Transverse colon (tissue), 4 donors: ENCODE measurements around the gene PACS1. TPM values are rescaled to one million over a fixed set of nuclear protein-coding genes. Genes with fewer than 3 reads are reported as not detected.

Experiments
- DNase-seq: peaks from one replicate; pipeline ENCODE4 v3.0.0-alpha.2; 2019
- H3K27ac ChIP-seq, 4 donors: fragments of 200-600 bp; sonication (generic); 2 replicates each; pipeline ENCODE4 v1.5.1; 2016 to 2018; ENCODE audit warnings: inconsistent platforms in 4 of 4
- H3K27me3 ChIP-seq: fragments of 200-600 bp; sonication (generic); 2 replicates; pipeline ENCODE4 v1.5.1; 2017; ENCODE audit warnings: inconsistent platforms
- H3K36me3 ChIP-seq, 4 donors: fragments of 200-600 bp; sonication (generic); 2 replicates each; pipeline ENCODE4 v1.5.1; 2017 to 2019; ENCODE audit warnings: inconsistent platforms in 4 of 4
- H3K4me1 ChIP-seq, 4 donors: fragments of 200-600 bp; sonication (generic); 2 replicates each; pipeline ENCODE4 v1.5.1; 2017 to 2020; ENCODE audit warnings: inconsistent platforms in 4 of 4
- H3K4me3 ChIP-seq, 4 donors: fragments of 200-600 bp; sonication (generic); 1 replicate in 1 of 4; 2 replicates in 3 of 4; pipeline versions ENCODE4 v1.5.1 to v1.6.1; 2017 to 2019; ENCODE audit warnings: inconsistent platforms in 4 of 4
- H3K9me3 ChIP-seq, 2 donors: fragments of 200-600 bp; sonication (generic); 2 replicates each; pipeline ENCODE4 v1.5.1; 2017 to 2019; ENCODE audit warnings: inconsistent platforms in 2 of 2
- CTCF ChIP-seq, 5 experiments: fragments of 200-600 bp in 3 of 5; fragments of 450-650 bp in 2 of 5; sonication (generic) in 3 of 5; IDR thresholded peaks; 1 replicate in 2 of 5; 2 replicates in 3 of 5; pipeline ENCODE4 v1.5.1; 2016 to 2017; ENCODE audit warnings: antibody characterized with exemption in 5 of 5, inconsistent platforms in 3 of 5, mild to moderate bottlenecking in 2 of 5, moderate library complexity in 1 of 5
- EP300 ChIP-seq: sonication (generic); formaldehyde crosslinking; IDR thresholded peaks from one replicate; pipeline ENCODE4 v1.6.1; 2017; ENCODE audit warnings: antibody characterized with exemption, low read depth
- POLR2A ChIP-seq: fragments of 450-650 bp; IDR thresholded peaks from one replicate; pipeline ENCODE4 v1.6.1; 2016; ENCODE audit warnings: antibody characterized with exemption, mild to moderate bottlenecking, moderate library complexity
- POLR2AphosphoS5 ChIP-seq, 3 donors: sonication (generic); formaldehyde crosslinking; IDR thresholded peaks; one replicate each; pipeline ENCODE4 v1.6.1; 2016; ENCODE audit warnings: antibody characterized with exemption in 3 of 3
- WGBS, 2 donors: methylation state at CpG; one replicate each; pipeline ENCODE4 v1.1.5; 2018; ENCODE audit warnings: low coverage in 1 of 2; 5-methylcytosine and 5-hydroxymethylcytosine counted together
- in situ Hi-C, 4 donors: fragments of 200-750 bp; cut with MboI; loops; one replicate each; pipeline versions ENCODE4 v1.15.0 to v1.15.1; 2017; ENCODE audit warnings: low sequenced_read_pairs in 3 of 4, low pct_ligation_motif_present in 1 of 4, low pct_unique_long_range_greater_than_20kb in 1 of 4
- intact Hi-C: fragments of 100-400 bp; cut with DNase I; formaldehyde crosslinking; loops from one replicate; pipeline ENCODE4 v1.15.1; 2023; ENCODE audit warnings: low total_unique reads
- total RNA-seq, 4 donors: library from RNA; depleted of rRNA; stranded (reverse); fragments of >200 nt; gene quantifications; one replicate each; pipeline ENCODE4 v1.1.0, GENCODE V29; 2016

Gene PACS1
- total RNA-seq, 4 donors from 2014 or later, result 9.8 to 52.0 (median 27.2) TPM

DNA sequence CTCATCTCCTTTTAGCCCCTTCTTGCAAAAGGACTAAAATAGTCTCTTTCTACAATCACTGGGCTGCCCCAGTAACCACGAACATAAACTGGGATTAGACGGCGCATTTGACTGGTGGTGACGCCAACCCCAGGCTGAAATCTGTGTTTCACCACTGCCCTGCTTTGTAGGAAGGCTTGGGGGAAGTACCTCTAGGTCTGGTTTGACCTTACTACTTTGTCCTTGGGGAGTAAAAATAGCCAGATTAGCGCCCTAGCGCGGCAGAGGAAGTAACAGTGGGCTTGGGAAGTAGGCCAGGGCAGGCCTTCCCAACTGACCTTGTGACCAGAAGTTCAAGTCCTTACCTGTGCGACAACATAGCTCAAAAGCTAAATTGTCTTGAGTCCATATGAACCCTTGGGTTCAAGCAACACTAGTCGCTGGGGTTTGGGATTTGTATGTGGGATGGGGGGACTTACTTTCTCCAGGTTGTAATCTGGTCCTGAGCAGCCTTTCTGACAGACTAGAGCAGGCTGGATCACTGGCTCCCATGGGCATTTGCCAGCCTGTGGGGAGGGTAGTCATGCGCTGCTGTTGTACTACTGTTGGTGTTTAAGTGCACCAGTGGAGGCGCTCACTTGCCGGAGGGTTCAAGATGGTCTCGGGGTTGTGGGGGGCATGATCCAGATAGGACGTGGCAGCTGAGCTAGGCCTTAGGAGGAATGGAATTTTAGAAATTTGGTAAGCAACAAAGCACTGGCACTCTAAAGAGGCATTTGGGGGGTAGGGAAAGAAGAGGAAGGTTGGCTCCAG, 953 bp upstream of the PACS1 start:
- Histone ChIP-seq H3K9me3 (no peaks in the 10 kb centered on the region), H3K27me3 (no peaks in the 10 kb centered on the region), H3K27ac (peak overlapping the region; percentile 93 to 95 (median 94)), H3K36me3 (peaks cover 0 to 36% (median 16%) of the 10 kb centered on the region in 4 donors), H3K4me3 (peak overlapping the region; percentile 60 to 94 (median 82)), H3K4me1 (peaks cover 10 to 34% (median 24%) of the 10 kb centered on the region in 4 donors)
- WGBS, 2 donors, result 45 to 61% methylated on average over 4 to 14 of the region's 14 CpGs
- no peak for TF ChIP-seq EP300
- no peak for TF ChIP-seq POLR2A
- no peak for TF ChIP-seq CTCF (IDR thresholded peaks at IDR 0.05)
- TF ChIP-seq POLR2AphosphoS5 (IDR thresholded peaks at IDR 0.05), result no peak
- in situ Hi-C loops (loop anchor here in 1 of 4 donors (5.0 kb wide), 1 partner anchor 63 kb away; no protein-coding TSS in a partner anchor), intact Hi-C loops (no loop called here)
- DNase-seq, result peak; percentile 42

GRCh38 chr11:66070604-66071380, 720 bp downstream of the PACS1 start:
- in situ Hi-C loops (no loop called here), intact Hi-C loops (loop anchor here (5.0 kb wide), 1 partner anchor 1052 kb away; no protein-coding TSS in a partner anchor)
- Histone ChIP-seq H3K4me3 (peak overlapping the region; percentile 60 to 94 (median 78)), H3K36me3 (peaks cover 0 to 20% (median 8%) of the 10 kb centered on the region in 4 donors), H3K4me1 (peaks cover 10 to 34% (median 24%) of the 10 kb centered on the region in 4 donors), H3K27ac (peak overlapping the region; percentile 93 to 95 (median 94)), H3K27me3 (no peaks in the 10 kb centered on the region), H3K9me3 (no peaks in the 10 kb centered on the region)
- DNase-seq, result peak; percentile 43
- TF ChIP-seq CTCF (IDR thresholded peaks at IDR 0.05) (no peak), POLR2AphosphoS5 (IDR thresholded peaks at IDR 0.05) (no peak), POLR2A (no peak), EP300 (no peak)
- WGBS, 2 donors, result 5% methylated on average over 32 of the region's 60 CpGs; no CpG with 5 or more reads in 1 of the 2 donors

DNA sequence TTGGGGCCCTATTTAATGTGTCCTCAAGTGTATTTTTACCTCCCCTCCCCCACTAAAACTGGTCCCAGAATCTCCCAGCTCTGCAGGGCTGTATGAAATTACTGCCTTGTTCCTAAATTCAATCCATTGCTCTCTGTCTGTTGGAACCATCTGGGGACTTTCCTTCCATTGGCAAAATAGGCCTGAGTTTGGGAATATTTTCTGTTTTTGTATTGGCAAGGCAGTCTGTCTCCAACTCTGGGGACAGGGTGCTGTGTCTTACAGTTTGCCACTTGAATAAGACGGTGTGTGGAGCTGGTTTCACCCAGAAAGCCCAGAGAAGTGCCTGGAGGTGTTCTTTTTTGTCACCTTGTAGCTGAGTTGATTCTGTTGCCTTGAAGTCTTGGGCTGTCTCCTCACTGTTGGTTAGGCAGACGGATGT, 1.3 kb downstream of the PACS1 start:
- WGBS, 2 donors, result 30% methylated on average over 2 of the region's 2 CpGs; no CpG with 5 or more reads in 1 of the 2 donors
- H3K4me1 ChIP-seq, result peaks cover 10 to 34% (median 24%) of the 10 kb centered on the region in 4 donors

More for the DNA sequence above, 1.3 kb downstream of the PACS1 start:
- H3K27ac ChIP-seq, result peak overlapping the region; percentile 93 to 95 (median 94)
- H3K27me3 ChIP-seq, result no peaks in the 10 kb centered on the region
- H3K4me3 ChIP-seq, result peak overlapping the region in 3 of 4 donors; percentile 60 to 94 (median 83)
- no peak for DNase-seq
- intact Hi-C loops (loop anchor here (5.0 kb wide), 1 partner anchor 1051 kb away; no protein-coding TSS in a partner anchor), in situ Hi-C loops (no loop called here)
- H3K36me3 ChIP-seq, result peaks cover 0 to 18% (median 5%) of the 10 kb centered on the region in 4 donors
- no peaks in the 10 kb centered on the region for H3K9me3 ChIP-seq
- TF ChIP-seq CTCF (IDR thresholded peaks at IDR 0.05), result no peak
- TF ChIP-seq EP300, result no peak
- no peak for TF ChIP-seq POLR2AphosphoS5 (IDR thresholded peaks at IDR 0.05)
- no peak for TF ChIP-seq POLR2A
